ENCODE data around the gene TMEM39A.
A peak's percentile ranks its signal among the peaks of the same experiment; 100 is the strongest.

GRCh38 chr3:119463171-119464169 is at the start of gene TMEM39A:
- peak; percentile 88 to 99 (median 96) for TF ChIP-seq POLR2AphosphoS5 (IDR thresholded peaks at IDR 0.05)
- TF ChIP-seq EP300 (IDR thresholded peaks at IDR 0.05) = peak; percentile 22
- TF ChIP-seq CTCF (IDR thresholded peaks at IDR 0.05) = no peak
